RPMI8226 (cell line): ENCODE measurements around the gene BTLA.
"Not testable (repeated sequence)": the region's sequence is repeated elsewhere in the genome, so short reads cannot be mapped to it uniquely, and the experiment has no call there.

Experiments
- DNase-seq: peaks from one replicate; pipeline ENCODE4 v3.0.0-alpha.2; 2015

The BTLA gene

GRCh38 chr3:112498914-112499711 lies at the start of gene BTLA:
Gene BTLA, minus strand, starts transcription at chr3:112499472. Its CDS starts 114 bp downstream, at chr3:112499358.
- DNase-seq, result no peak

GRCh38 chr3:112546216-112546759 lies 47.0 kb upstream of the BTLA start:
- no peak for DNase-seq

- DNase-seq, result no peak
Measured at GRCh38 chr3:112539825-112540650, 40.8 kb upstream of the BTLA start.

- peak; percentile 39 for DNase-seq
Measured at GRCh38 chr3:112531358-112531781, 32.1 kb upstream of the BTLA start.

GRCh38 chr3:112530573-112530972 lies 31.3 kb upstream of the BTLA start:
- DNase-seq, result no peak

GRCh38 chr3:112524127-112524526 lies 24.9 kb upstream of the BTLA start:
- not testable (repeated sequence) for DNase-seq

GRCh38 chr3:112519424-112520001 lies 20.2 kb upstream of the BTLA start:
- DNase-seq, result peak; percentile 63

- not testable (repeated sequence) for DNase-seq
Measured at GRCh38 chr3:112518970-112519369, 19.7 kb upstream of the BTLA start.

- no peak for DNase-seq
Measured at GRCh38 chr3:112514527-112515128, 15.4 kb upstream of the BTLA start.

GRCh38 chr3:112512320-112512719 lies 13.0 kb upstream of the BTLA start:
- no peak for DNase-seq

GRCh38 chr3:112508860-112509259 lies 9.6 kb upstream of the BTLA start:
- no peak for DNase-seq

- no peak for DNase-seq
Measured at GRCh38 chr3:112508261-112508660, 9.0 kb upstream of the BTLA start.

- DNase-seq, result no peak
Measured at GRCh38 chr3:112505907-112506306, 6.6 kb upstream of the BTLA start.

- no peak for DNase-seq
Measured at GRCh38 chr3:112504123-112504522, 4.9 kb upstream of the BTLA start.

GRCh38 chr3:112503304-112503972 lies 4.2 kb upstream of the BTLA start:
- DNase-seq, result no peak

GRCh38 chr3:112500621-112501020 lies 1.3 kb upstream of the BTLA start:
- DNase-seq, result no peak

GRCh38 chr3:112497897-112498548 lies 1.2 kb downstream of the BTLA start:
- no peak for DNase-seq

- no peak for DNase-seq
Measured at GRCh38 chr3:112496366-112497067, 2.8 kb downstream of the BTLA start.

GRCh38 chr3:112494448-112494767 lies 4.9 kb downstream of the BTLA start:
- not testable (repeated sequence) for DNase-seq

- DNase-seq, result no peak
Measured at GRCh38 chr3:112492124-112492523, 7.1 kb downstream of the BTLA start.

- DNase-seq, result no peak
Measured at GRCh38 chr3:112491373-112491772, 7.9 kb downstream of the BTLA start.
